Measurements from ENCODE around the gene CXXC5. TPM values are rescaled to one million over a fixed set of nuclear protein-coding genes. Genes with fewer than 3 reads are reported as not detected.

Gene CXXC5
- polyA plus RNA-seq, 12 donors = 66.4 to 118 (median 79.4) TPM; not detected in 1

Other genes starting within 250 kb of the CXXC5 start
- 10 to 100 TPM in 5 of 12 donors, 1 to 10 TPM in 5, not detected in 2; 7.1 to 13.2 (median 10.6) TPM for gene SPATA24, start 244.3 kb upstream of the CXXC5 start, polyA plus RNA-seq (ENCODE audit: insufficient read length in 12 of 12)
- 10 to 100 TPM; 10.4 to 82.0 (median 27.2) TPM for gene DNAJC18, start 208.8 kb upstream of the CXXC5 start, polyA plus RNA-seq (ENCODE audit: insufficient read length in 12 of 12)
- 10 to 100 TPM in 11 of 12 donors, not detected in 1; 19.1 to 53.2 (median 34.0) TPM for gene ECSCR, start 185.6 kb upstream of the CXXC5 start, polyA plus RNA-seq (ENCODE audit: insufficient read length in 12 of 12)
- gene SMIM33, start 177.3 kb upstream of the CXXC5 start, polyA plus RNA-seq (ENCODE audit: insufficient read length in 12 of 12) = not detected
- 10 to 100 TPM in 11 of 12 donors, not detected in 1; 17.0 to 48.5 (median 31.8) TPM for gene STING1, start 165.6 kb upstream of the CXXC5 start, polyA plus RNA-seq (ENCODE audit: insufficient read length in 12 of 12)
- 100 to 1,000 TPM in 10 of 12 donors, 10 to 100 TPM in 1, not detected in 1; 86.7 to 157 (median 138) TPM for gene UBE2D2, start 87.0 kb upstream of the CXXC5 start, polyA plus RNA-seq (ENCODE audit: insufficient read length in 12 of 12)
- under 1 TPM in 10 of 12 donors, not detected in 2; 0.17 to 0.68 (median 0.34) TPM for gene PSD2, start 147.5 kb downstream of the CXXC5 start, polyA plus RNA-seq (ENCODE audit: insufficient read length in 12 of 12)